Measurements from ENCODE around the gene SPAG17.

DNA sequence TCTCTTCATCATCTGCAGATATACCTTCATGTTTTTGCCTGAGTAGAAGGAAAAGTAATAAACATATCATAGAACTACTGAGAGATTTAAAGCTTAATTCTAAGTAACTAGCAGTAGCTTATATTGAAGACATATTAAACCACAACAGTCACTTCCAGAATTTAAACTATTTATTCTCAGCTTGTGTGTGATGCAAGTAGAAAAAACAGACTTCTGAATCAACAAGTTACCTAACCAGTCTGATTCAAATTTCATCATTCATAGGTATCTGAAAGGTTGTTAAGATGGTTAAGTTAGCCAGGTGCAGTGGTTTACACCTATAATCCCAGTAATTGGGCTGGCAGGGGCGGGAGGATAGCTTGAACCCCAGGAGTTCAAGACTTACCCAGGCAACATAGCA, 41.9 kb downstream of the SPAG17 start:
- TF ChIP-seq, protein P1, sequence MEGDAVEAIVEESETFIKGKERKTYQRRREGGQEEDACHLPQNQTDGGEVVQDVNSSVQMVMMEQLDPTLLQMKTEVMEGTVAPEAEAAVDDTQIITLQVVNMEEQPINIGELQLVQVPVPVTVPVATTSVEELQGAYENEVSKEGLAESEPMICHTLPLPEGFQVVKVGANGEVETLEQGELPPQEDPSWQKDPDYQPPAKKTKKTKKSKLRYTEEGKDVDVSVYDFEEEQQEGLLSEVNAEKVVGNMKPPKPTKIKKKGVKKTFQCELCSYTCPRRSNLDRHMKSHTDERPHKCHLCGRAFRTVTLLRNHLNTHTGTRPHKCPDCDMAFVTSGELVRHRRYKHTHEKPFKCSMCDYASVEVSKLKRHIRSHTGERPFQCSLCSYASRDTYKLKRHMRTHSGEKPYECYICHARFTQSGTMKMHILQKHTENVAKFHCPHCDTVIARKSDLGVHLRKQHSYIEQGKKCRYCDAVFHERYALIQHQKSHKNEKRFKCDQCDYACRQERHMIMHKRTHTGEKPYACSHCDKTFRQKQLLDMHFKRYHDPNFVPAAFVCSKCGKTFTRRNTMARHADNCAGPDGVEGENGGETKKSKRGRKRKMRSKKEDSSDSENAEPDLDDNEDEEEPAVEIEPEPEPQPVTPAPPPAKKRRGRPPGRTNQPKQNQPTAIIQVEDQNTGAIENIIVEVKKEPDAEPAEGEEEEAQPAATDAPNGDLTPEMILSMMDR (IDR thresholded peaks at IDR 0.05), result no peak
- TF ChIP-seq EP300 (IDR thresholded peaks at IDR 0.05), result no peak
- TF ChIP-seq POLR2A (IDR thresholded peaks at IDR 0.05), result no peak
- TF ChIP-seq POLR2AphosphoS5 (IDR thresholded peaks at IDR 0.05), result no peak

All from suprapubic skin (tissue), 4 donors.